ENCODE data around the gene MFSD6.

- TF ChIP-seq POLR2A (IDR thresholded peaks at IDR 0.05) (no peak), CTCF (IDR thresholded peaks at IDR 0.05) (no peak)
Measured at GRCh38 chr2:190545093-190545492, 136.9 kb downstream of the MFSD6 start.

Measured in Peyer's patch (tissue), 4 donors.